ENCODE measurements around the gene SEC11A.
"Not testable (repeated sequence)": the region's sequence is repeated elsewhere in the genome, so short reads cannot be mapped to it uniquely, and the experiment has no call there.

Gene SEC11A

GRCh38 chr15:84716036-84716732 is at the start of gene SEC11A:
Gene SEC11A (minus strand): TSS chr15:84716139. CDS start chr15:84716075, 64 bp downstream.
- peak; percentile 93 for FAIRE-seq

DNA sequence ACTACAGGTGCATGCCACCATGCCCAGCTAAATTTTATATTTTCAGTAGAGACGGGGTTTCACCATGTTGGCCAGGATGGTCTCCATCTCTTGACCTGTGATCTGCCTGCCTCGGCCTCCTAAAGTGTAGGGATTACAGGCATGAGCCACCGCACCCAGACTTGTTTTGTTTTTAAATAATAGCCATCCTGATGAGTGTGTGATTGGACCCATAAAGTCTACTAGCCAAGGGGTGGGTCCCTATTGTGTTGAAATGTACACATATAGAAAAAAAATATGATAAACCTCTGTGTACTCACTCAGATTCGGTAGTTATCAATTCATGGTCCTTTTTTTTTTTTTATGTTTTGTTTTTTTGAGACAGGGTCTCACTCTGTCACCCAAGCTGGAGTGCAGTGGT is 49.7 kb upstream of the SEC11A start:
- no peak for FAIRE-seq

DNA sequence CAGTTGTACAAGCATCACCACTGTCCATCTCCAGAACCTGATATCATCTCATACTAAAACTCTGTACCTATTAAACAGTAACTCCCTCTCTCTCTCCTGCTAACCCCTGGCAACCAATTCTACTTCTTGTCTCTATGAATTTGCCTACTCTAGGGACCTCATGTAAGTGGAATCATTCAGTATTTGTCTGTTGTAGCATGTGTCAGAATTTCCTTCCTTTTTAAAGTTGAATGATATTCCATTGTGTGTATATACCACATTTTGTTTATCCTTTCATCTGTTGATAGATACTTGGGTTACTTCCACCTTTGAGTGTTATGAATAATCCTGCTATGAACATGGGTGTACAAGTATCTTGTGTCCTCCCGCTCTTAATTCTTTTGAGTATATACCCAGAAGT is 49.0 kb upstream of the SEC11A start:
- FAIRE-seq = no peak

DNA sequence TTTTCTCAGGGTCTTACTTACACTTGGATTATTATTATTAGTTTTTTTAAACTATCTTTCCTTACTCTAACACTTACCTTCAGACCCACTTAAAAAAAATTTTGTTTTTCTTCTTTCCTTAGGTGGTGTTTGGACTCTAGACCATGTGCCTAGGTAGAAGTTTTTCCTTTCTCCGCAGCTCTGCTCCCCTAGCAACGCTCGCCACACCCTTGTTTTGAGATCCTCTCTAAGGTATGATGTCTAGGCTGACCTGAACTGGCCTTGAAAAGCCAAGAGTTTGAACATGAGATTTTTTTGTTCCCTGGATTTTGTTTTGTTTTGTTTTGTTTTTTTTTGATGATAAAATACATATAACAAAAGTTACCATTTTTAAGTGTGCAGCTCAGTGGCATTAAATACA is 48.6 kb upstream of the SEC11A start:
- FAIRE-seq = no peak

GRCh38 chr15:84762840-84763572 is 47.1 kb upstream of the SEC11A start:
- no peak for FAIRE-seq

DNA sequence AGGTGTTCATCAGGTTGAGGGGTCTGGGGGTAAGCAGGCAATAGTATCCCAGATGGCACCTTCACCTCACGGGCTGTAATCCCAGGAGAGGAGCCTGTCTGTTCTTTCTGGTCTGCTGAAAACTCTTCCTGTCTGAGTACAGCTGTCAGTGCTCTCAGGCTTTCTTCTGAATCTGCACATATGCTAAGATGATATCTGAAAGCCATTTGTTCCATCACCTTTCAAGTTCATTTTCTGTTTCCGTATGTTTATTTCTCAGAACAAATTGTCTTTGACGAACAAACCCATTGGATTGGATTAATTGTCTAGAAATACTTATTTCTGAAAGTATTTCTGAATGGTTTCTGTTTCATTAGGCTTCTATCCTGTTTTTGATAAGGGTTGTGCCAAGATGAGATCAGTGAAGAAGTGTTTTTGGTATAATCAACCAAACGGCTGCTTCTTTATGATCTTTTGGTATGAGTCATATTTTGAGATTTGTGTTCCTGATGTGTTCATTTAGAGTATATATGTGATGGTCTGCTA is 45.7 kb upstream of the SEC11A start:
- no peak for FAIRE-seq

DNA sequence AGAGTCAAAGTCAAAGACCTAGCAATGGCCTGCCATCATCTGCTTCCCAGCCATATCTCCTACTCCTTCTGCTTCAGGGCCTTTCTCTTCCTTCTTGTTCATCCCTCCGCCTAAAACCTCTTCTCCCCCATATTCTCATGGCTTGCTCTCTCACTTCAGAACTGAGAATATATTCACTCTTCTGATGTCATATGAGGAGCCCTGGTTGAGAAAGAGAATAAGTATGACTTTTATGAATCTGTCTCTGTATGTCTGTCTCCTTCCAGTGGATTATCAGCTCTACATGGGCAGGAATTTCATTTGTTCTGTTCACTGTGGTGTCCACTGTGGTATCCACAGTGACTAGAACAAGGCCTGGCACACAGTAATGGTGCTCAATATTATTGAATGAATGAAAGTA is 44.3 kb upstream of the SEC11A start:
- no peak for FAIRE-seq

DNA sequence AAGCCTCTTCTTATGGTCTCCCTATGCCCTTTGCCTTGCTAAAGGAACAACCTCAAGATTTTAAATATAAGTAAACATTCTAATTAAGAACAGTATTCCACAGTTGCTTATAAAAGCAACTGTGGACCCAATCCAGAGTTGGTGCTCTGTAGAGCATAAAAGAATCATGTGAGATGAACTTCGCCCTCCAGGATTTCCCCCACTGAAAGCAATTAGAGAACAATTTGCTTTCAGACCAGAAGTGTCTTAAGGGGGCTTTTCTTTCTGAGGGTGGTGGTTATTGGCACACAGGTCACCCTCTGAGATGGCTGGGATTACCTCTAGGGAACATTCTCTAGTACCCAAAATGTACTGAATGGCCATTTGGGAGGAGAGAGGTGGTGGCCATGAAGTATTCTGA is 43.1 kb upstream of the SEC11A start:
- no peak for FAIRE-seq

DNA sequence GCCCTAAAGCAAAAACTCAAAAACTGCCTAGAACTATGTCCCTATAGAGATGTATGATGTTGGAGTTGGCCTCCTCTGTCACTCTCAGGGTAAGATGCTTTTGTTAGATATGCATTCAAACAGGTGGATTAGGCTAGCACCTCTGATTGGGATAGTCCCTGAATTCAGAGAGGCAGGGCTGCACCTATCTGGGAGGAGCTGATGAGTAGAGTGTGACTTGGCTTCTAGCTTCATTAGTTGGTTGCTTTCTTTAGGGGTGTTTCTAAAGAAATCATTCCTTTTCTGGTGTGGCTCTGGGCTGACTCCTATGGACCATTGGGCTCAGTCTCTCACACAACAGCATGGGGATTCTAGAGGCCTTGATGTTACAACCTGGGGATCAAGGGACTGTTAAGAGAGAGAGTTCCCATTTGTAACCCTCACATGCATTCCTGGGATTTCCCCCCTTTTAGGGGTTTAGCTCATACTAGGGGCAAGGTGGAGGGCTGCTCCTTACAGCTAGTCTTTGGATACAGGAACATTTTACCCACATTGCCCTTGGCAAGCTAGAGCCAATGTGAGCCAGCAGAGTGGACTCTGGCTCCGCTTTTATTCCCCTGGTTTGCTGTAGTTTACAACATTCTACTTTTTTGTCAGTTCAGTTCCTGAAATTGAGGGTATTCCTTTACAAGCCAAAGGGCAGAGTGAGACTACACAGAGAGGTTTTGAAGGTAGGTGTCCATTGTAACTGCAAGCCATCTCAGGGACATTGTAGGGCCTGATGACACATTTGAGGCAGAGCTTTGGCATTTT is 40.0 kb upstream of the SEC11A start:
- FAIRE-seq = no peak

DNA sequence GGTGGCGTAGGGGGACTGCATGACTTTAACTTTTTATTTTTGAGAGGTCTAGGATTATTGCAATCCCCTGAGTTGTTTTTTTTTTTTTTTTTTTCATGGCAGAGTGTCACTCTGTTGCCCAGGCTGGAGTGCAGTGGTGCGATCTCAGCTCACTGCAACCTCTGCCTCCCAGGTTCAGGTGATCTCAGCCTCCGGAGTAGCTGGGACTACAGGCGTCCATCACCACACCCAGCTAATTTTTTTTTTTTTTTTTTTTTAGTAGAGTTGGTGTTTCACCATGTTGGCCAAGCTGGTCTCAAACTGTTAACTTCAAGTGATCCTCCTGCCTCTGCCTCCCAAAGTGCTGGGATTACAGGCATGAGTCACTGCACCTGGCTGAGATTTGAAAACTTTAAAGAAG is 39.0 kb upstream of the SEC11A start:
- FAIRE-seq = not testable (repeated sequence)

DNA sequence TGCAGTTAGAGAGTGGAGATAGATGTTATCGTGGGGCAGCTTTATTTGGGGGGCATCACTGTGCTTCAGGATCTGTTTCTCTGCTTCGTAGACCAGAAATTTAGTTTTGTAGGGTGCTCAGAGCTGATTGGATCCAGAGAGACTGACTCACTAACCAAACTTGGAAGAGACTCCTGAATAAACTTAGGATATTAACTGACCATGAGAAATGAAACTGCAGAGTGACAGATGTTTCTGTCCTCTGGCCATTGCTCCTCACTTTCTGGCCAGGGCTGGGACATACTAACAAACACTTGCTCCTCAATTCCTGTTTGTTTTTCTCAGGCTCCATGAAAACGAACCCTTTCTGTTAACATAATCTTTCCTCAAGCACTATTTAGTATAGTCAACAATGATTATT is 36.8 kb upstream of the SEC11A start:
- no peak for FAIRE-seq

DNA sequence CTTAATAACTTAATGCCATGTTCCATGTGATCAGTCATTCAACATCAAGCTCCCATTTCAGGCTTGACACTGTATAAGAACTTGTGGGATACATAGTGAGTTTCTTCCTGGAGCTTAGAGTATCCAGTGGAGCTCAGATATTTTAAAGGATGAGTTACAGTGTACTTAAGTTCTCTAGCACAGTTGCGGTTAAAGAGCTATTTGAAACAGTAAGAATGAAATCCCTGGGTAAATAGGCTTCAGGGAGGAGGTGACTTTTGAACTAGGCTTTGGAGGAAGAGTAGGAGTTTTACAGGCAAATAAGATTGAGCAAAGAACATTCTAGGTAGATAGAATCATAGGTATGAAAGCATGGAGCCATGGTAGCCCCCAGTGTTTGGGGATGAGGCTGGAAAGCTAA is 36.3 kb upstream of the SEC11A start:
- no peak for FAIRE-seq

GRCh38 chr15:84751721-84752120 is 35.8 kb upstream of the SEC11A start:
- not testable (repeated sequence) for FAIRE-seq

GRCh38 chr15:84750583-84751092 is 34.7 kb upstream of the SEC11A start:
- no peak for FAIRE-seq

DNA sequence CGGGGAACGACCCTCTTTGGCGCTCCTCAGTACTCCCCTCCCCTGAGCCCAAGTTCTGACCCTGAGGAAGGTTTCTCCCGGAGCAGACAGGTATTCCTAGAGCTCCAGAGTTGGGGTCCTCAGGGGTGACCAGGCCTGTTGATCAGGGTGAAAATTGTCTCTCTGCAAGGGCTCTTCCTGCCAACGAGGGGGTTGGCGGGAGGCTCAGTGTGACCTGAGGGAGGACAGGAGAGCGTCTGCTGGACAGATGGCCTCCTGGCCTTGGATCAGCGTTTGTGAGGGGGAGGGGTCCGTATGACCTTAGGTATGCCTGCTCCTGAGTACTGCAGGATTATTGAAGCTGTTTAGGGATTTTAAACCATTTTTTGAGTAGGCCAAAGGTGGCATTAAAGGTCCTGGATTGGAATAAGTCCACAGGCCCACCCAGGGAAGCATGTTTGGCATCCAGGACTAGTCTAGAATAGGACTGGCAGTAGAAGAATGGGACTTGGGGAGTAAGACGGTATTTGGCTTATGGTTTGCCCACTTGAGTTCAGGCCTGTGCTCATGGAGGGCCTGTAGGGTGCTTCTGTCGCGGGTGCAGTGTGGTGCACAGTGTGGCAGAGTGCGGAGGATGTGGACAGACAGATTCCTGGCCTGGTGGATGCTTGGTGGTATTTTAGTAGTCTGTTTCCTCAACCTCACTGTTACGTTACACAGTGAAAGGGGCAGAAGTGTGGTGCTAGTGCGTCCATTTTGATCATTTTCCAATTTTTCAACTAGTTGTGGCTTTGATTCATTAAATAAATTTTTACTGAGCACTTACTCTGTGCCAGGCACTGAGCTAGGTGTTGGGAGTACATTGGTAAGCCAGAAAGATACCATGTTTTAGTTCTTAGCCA is 33.4 kb upstream of the SEC11A start:
- FAIRE-seq = no peak

- no peak for FAIRE-seq
Observed at GRCh38 chr15:84748274-84749110, 32.6 kb upstream of the SEC11A start, which contains the start of gene ZNF592. Gene ZNF592 (plus strand): TSS chr15:84748592. CDS start chr15:84782676, 34,084 bp downstream.

- no peak for FAIRE-seq
Observed at GRCh38 chr15:84747416-84748273, 31.7 kb upstream of the SEC11A start.

- no peak for FAIRE-seq
Observed at GRCh38 chr15:84741121-84741520, 25.2 kb upstream of the SEC11A start.

- FAIRE-seq = no peak
Observed at GRCh38 chr15:84740691-84741090, 24.8 kb upstream of the SEC11A start.

DNA sequence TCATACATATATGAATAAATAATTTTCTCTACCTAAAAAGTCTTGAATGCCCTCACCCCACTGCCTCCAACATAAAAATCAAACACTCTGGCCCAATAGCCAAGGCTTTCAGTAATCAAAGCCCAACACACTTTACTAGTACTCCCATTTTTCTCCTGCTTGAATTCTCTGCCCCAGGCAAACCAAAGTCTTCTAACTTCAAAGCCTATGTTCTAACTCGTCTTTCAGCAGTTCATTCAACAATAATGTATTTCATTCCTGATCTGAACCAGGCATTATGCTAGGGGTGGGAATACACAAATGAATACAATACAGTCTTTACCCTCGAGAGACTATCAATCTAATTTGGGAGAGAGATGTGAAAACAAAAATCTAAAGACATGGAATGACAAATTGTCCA is 21.1 kb upstream of the SEC11A start:
- FAIRE-seq = no peak

All from G401.6 (cell line).